Spleen (tissue), 7 donors: ENCODE results near the gene ZMIZ1.

Source experiments
- CTCF ChIP-seq, 11 experiments: fragments of 200-600 bp in 7 of 11; fragments of 450-650 bp in 4 of 11; sonication (generic) in 4 of 11; IDR thresholded peaks in 8 of 11; conservative IDR thresholded peaks in 3 of 11; 1 replicate in 7 of 11; 2 replicates in 4 of 11; pipeline versions ENCODE4 v1.4.0 to v1.8.0; 2016 to 2021; ENCODE audit warnings: antibody characterized with exemption in 11 of 11, inconsistent platforms in 4 of 11, mild to moderate bottlenecking in 1 of 11
- POLR2A ChIP-seq, 3 donors: fragments of 450-650 bp; IDR thresholded peaks; one replicate each; pipeline ENCODE4 v1.5.1; 2017; ENCODE audit warnings: antibody characterized with exemption in 3 of 3, mild to moderate bottlenecking in 1 of 3
- POLR2AphosphoS5 ChIP-seq, 3 donors: sonication (generic); formaldehyde crosslinking; IDR thresholded peaks; one replicate each; pipeline ENCODE4 v1.5.1; 2017; ENCODE audit warnings: antibody characterized with exemption in 3 of 3
- donor health status: DM: no; HTN: no; CAD: no; lungs with moderate emphysema.
- donor health status: DM: no; HTN: no; CAD: no.
- donor health status: DM: no; HTN: no; CAD: no.

- TF ChIP-seq CTCF (IDR thresholded peaks at IDR 0.05 in 8 of 11, conservative IDR thresholded peaks at IDR 0.05 in 3 of 11) (no peak), POLR2A (IDR thresholded peaks at IDR 0.05) (no peak), POLR2AphosphoS5 (IDR thresholded peaks at IDR 0.05) (no peak)
Observed at GRCh38 chr10:79253704-79254103, 184.9 kb downstream of the ZMIZ1 start.
